ENCODE results near the gene MYO6. TPM values are rescaled to one million over a fixed set of nuclear protein-coding genes. Genes with fewer than 3 reads are reported as not detected.

The MYO6 gene
- total RNA-seq, 1 experiment from 2014 or later = 44.1 TPM

- TF ChIP-seq REST (IDR thresholded peaks at IDR 0.05; ENCODE audit: low read depth) (no peak), ZFX (IDR thresholded peaks at IDR 0.05) (no peak), POLR2AphosphoS5 (IDR thresholded peaks at IDR 0.05; ENCODE audit: low read depth, low read length) (no peak), SRF (IDR thresholded peaks at IDR 0.05; ENCODE audit: low read depth) (no peak)
Observed at GRCh38 chr6:75747152-75747992, 1.7 kb upstream of the MYO6 start (continued).

- H3K4me3 ChIP-seq (replicated peaks in 1 of 2; ENCODE audit: low read depth in 1 of 2, low read length in 2 of 2) = peak overlapping the region; percentile 84 to 89
- intact Hi-C loops (cut with micrococcal nuclease) = no loop called here
- peak overlapping the region; percentile 88 for H3K27ac ChIP-seq (ENCODE audit: low read depth, low read length)
- BruUV-seq (replicated peaks) = TSS peak; percentile 84
- H3K36me3 ChIP-seq (ENCODE audit: control insufficient read depth in 1 of 2, insufficient read depth in 2 of 2, low read length in 2 of 2) = no peaks in the 10 kb centered on the region
- ChIA-PET RAD21 (ENCODE audit: low non-redundant PET in 1 of 2, low total read pairs in 2 of 2, uncharacterized antibody in 2 of 2, unreplicated experiment in 2 of 2) (no interaction called here), CTCF (no interaction called here), POLR2A (no interaction called here)
- no peaks in the 10 kb centered on the region for H4K20me1 ChIP-seq (ENCODE audit: insufficient read depth)
- H3K9ac ChIP-seq (ENCODE audit: low read length) = peak overlapping the region; percentile 81
- DNase-seq (ENCODE audit: low read depth, low spot score) (no peak), ATAC-seq (peak; percentile 61; the same call in 1 of the 2 replicates)
- H3K4me1 ChIP-seq (ENCODE audit: control insufficient read depth in 1 of 2, insufficient read depth in 2 of 2, low read length in 2 of 2) = peaks cover 46 to 56% of the 10 kb centered on the region in 2 experiments
- no peaks in the 10 kb centered on the region for H3K9me2 ChIP-seq (ENCODE audit: insufficient read depth)
- peaks cover 38% of the 10 kb centered on the region for H3K79me2 ChIP-seq (ENCODE audit: insufficient read depth, low read length)
- H3K9me3 ChIP-seq (ENCODE audit: control insufficient read depth in 1 of 2, insufficient read depth in 1 of 2, low read depth in 1 of 2, low read length in 2 of 2) = no peaks in the 10 kb centered on the region
- no peak overlapping the region for H2AFZ ChIP-seq (ENCODE audit: low read depth, low read length, poor library complexity, severe bottlenecking)
- TF ChIP-seq SP1 (IDR thresholded peaks at IDR 0.05; ENCODE audit: low read depth) (peak; percentile 6; the same call in 1 of the 2 replicates), CBX3 (IDR thresholded peaks at IDR 0.05; ENCODE audit: low read depth) (no peak), ELF1 (IDR thresholded peaks at IDR 0.05; ENCODE audit: borderline replicate concordance, low read depth) (no peak), FOSL1 (IDR thresholded peaks at IDR 0.05; ENCODE audit: low read depth) (peak; percentile 62), ZFX (IDR thresholded peaks at IDR 0.05) (no peak)
- peak overlapping the region; percentile 93 for H3K4me2 ChIP-seq (ENCODE audit: low read length)
- no peaks in the 10 kb centered on the region for H3K27me3 ChIP-seq (ENCODE audit: insufficient read depth, low read length)
Observed at GRCh38 chr6:75748003-75748742, 866 bp upstream of the MYO6 start.

Data from HCT116 (cell line).